Subcutaneous adipose tissue (tissue), 4 donors: ENCODE results near the gene MTHFD2L. TPM values are rescaled to one million over a fixed set of nuclear protein-coding genes. Genes with fewer than 3 reads are reported as not detected.

Source experiments
- total RNA-seq, 4 donors: library from RNA; depleted of rRNA; stranded (reverse); fragments of >200 nt; gene quantifications; one replicate each; pipeline ENCODE4 v1.1.0, GENCODE V29; 2016
- TF ChIP-seq, protein P1 (sequence below): fragments of 450-650 bp; IDR thresholded peaks from one replicate; pipeline ENCODE4 v1.5.1; 2016; ENCODE audit warnings: low read depth, mild to moderate bottlenecking, control low read depth, antibody characterized with exemption, moderate library complexity

MTHFD2L gene
- total RNA-seq, 4 donors from 2014 or later: 10.8 to 19.4 (median 15.3) TPM

GRCh38 chr4:74260036-74260435 lies 102.1 kb downstream of the MTHFD2L start:
- TF ChIP-seq, protein P1, sequence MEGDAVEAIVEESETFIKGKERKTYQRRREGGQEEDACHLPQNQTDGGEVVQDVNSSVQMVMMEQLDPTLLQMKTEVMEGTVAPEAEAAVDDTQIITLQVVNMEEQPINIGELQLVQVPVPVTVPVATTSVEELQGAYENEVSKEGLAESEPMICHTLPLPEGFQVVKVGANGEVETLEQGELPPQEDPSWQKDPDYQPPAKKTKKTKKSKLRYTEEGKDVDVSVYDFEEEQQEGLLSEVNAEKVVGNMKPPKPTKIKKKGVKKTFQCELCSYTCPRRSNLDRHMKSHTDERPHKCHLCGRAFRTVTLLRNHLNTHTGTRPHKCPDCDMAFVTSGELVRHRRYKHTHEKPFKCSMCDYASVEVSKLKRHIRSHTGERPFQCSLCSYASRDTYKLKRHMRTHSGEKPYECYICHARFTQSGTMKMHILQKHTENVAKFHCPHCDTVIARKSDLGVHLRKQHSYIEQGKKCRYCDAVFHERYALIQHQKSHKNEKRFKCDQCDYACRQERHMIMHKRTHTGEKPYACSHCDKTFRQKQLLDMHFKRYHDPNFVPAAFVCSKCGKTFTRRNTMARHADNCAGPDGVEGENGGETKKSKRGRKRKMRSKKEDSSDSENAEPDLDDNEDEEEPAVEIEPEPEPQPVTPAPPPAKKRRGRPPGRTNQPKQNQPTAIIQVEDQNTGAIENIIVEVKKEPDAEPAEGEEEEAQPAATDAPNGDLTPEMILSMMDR: no peak

GRCh38 chr4:74262522-74262921 lies 104.6 kb downstream of the MTHFD2L start:
- TF ChIP-seq, protein P1: no peak

DNA sequence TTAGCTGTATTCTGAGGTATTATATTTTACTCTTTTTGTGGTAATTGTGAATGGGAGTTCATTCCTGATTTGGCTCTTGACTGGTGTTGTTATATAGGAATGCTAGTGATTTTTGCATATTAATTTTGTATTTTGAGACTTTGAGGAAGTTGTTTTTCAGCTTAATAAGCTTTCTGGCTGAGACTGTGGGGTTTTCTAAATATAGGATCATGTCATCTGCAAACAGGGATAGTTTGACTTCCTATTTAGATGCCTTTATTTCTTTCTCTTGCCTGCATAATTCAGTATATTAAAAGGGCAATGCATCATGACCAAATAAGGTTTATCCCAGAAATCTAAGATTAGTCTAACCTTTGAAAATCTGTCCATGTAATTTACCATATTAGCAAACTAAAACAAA lies 105.6 kb downstream of the MTHFD2L start:
- TF ChIP-seq, protein P1: no peak

- TF ChIP-seq, protein P1: no peak
These were observed 108.2 kb downstream of the MTHFD2L start for GRCh38 chr4:74266081-74266480.

- TF ChIP-seq, protein P1: no peak
These were observed 110.2 kb downstream of the MTHFD2L start for GRCh38 chr4:74267998-74268606.

- TF ChIP-seq, protein P1: no peak
These were observed 110.7 kb downstream of the MTHFD2L start for GRCh38 chr4:74268643-74269042.

DNA sequence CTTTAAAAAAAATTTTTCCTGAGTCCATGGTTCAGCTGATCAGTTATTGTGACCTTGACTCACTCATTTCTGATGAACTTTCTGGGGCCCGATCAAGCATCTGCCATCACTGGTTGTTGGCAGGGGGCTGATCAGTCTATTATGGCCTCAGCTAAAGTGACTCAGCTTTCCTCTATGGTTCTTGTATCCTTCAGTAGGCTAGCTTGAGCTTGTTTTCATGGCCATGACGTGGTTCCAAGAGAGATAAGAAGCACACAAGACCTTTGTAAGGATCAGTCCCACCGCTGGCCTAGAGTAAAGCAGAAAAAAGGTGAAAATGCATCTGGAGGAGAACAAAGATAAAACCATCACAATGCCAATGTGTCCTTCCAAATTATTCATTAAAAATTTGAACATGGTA lies 120.6 kb downstream of the MTHFD2L start:
- TF ChIP-seq, protein P1: no peak
